Ureter (tissue), 1 donor: ENCODE data around the gene SLC29A1. TPM values are rescaled to one million over a fixed set of nuclear protein-coding genes. Genes with fewer than 3 reads are reported as not detected.

Experiments
- DNase-seq: peaks from one replicate; pipeline ENCODE4 v3.0.0-alpha.2; 2020; ENCODE audit warnings: low spot score
- total RNA-seq: library from RNA; stranded (reverse); gene quantifications from one replicate; pipeline ENCODE4 v1.2.4, GENCODE V29; 2023
- donor health status: DM: yes; HTN: yes; CAD: no.

The SLC29A1 gene
- total RNA-seq, 1 donor from 2014 or later, result 58.1 TPM

GRCh38 chr6:44268095-44268628 lies 44.8 kb downstream of the SLC29A1 start:
- no peak for DNase-seq

GRCh38 chr6:44269178-44269920 lies 46.0 kb downstream of the SLC29A1 start:
- no peak for DNase-seq

GRCh38 chr6:44269921-44270525 lies 46.6 kb downstream of the SLC29A1 start, which contains the start of gene TMEM151B:
TSS of gene TMEM151B (plus strand) at chr6:44270450. CDS start at chr6:44270743, 293 bp downstream.
- no peak for DNase-seq

- no peak for DNase-seq
These were observed 47.4 kb downstream of the SLC29A1 start for GRCh38 chr6:44270526-44271405.

GRCh38 chr6:44271406-44271723 lies 48.0 kb downstream of the SLC29A1 start:
- DNase-seq, result no peak

GRCh38 chr6:44271914-44272313 lies 48.5 kb downstream of the SLC29A1 start:
- no peak for DNase-seq

GRCh38 chr6:44272529-44272928 lies 49.1 kb downstream of the SLC29A1 start:
- DNase-seq, result no peak

GRCh38 chr6:44272999-44273566 lies 49.7 kb downstream of the SLC29A1 start:
- DNase-seq, result no peak

GRCh38 chr6:44273617-44274016 lies 50.2 kb downstream of the SLC29A1 start:
- DNase-seq, result no peak

- DNase-seq, result no peak
These were observed 51.9 kb downstream of the SLC29A1 start for GRCh38 chr6:44275271-44275748.

GRCh38 chr6:44275749-44276648 lies 52.6 kb downstream of the SLC29A1 start:
- DNase-seq, result no peak

GRCh38 chr6:44276667-44277640 lies 53.6 kb downstream of the SLC29A1 start:
- no peak for DNase-seq

- DNase-seq, result no peak
These were observed 54.4 kb downstream of the SLC29A1 start for GRCh38 chr6:44277763-44278162.

GRCh38 chr6:44278315-44278714 lies 54.9 kb downstream of the SLC29A1 start:
- DNase-seq, result no peak

GRCh38 chr6:44278774-44279697 lies 55.6 kb downstream of the SLC29A1 start:
- no peak for DNase-seq
